ENCODE measurements around the gene FGD5.
"Not testable (repeated sequence)": the region's sequence is repeated elsewhere in the genome, so short reads cannot be mapped to it uniquely, and the experiment has no call there.

DNA sequence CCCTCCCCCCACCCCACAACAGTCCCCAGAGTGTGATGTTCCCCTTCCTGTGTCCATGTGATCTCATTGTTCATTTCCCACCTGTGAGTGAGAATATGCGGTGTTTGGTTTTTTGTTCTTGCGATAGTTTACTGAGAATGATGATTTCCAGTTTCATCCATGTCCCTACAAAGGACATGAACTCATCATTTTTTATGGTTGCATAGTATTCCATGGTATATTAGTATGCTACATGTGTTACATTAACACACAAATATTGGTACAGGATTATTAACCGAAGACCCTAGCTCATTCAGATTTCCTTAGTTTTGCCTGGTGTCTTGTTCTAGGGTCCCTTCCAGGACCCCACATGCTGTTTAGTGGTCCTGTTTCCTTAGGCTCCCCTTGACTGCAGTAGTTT lies 84.7 kb downstream of the FGD5 start:
- TF ChIP-seq, protein P1, sequence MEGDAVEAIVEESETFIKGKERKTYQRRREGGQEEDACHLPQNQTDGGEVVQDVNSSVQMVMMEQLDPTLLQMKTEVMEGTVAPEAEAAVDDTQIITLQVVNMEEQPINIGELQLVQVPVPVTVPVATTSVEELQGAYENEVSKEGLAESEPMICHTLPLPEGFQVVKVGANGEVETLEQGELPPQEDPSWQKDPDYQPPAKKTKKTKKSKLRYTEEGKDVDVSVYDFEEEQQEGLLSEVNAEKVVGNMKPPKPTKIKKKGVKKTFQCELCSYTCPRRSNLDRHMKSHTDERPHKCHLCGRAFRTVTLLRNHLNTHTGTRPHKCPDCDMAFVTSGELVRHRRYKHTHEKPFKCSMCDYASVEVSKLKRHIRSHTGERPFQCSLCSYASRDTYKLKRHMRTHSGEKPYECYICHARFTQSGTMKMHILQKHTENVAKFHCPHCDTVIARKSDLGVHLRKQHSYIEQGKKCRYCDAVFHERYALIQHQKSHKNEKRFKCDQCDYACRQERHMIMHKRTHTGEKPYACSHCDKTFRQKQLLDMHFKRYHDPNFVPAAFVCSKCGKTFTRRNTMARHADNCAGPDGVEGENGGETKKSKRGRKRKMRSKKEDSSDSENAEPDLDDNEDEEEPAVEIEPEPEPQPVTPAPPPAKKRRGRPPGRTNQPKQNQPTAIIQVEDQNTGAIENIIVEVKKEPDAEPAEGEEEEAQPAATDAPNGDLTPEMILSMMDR (conservative IDR thresholded peaks at IDR 0.05 in 1 of 2, IDR thresholded peaks at IDR 0.05 in 1 of 2; ENCODE audit: low read depth in 1 of 2, low read length in 2 of 2): not testable (repeated sequence)
- not testable (repeated sequence) for TF ChIP-seq EZH2 (IDR thresholded peaks at IDR 0.05; ENCODE audit: low read length, missing control alignments)
